ENCODE results near the gene PCP4. TPM values are rescaled to one million over a fixed set of nuclear protein-coding genes. Genes with fewer than 3 reads are reported as not detected.

PCP4 gene
- total RNA-seq, 1 donor from 2014 or later: 5.2 TPM

Other genes with a start within 250 kb of the PCP4 start
- 0.25 TPM for gene IGSF5, start 122.3 kb upstream of the PCP4 start, total RNA-seq

Measured in temporal lobe (tissue), 1 donor.